GM21423 (cell line): Measurements from ENCODE around the gene FOXJ3.

Experiments used
- ATAC-seq: cut with Tn5 transposase; IDR thresholded peaks from one replicate; pipeline ENCODE4 v1.9.1; 2021; ENCODE audit warnings: mild to moderate bottlenecking, moderate library complexity; ENCODE audit not compliant: unreplicated experiment

FOXJ3 gene

GRCh38 chr1:42195841-42196240 lies 139.2 kb downstream of the FOXJ3 start:
- ATAC-seq, result no peak

- ATAC-seq, result no peak
Measured at GRCh38 chr1:42192106-42192505, 142.9 kb downstream of the FOXJ3 start.

GRCh38 chr1:42191319-42191718 lies 143.7 kb downstream of the FOXJ3 start:
- ATAC-seq, result no peak

GRCh38 chr1:42189931-42190853 lies 144.8 kb downstream of the FOXJ3 start:
- no peak for ATAC-seq

- no peak for ATAC-seq
Measured at GRCh38 chr1:42186152-42186551, 148.9 kb downstream of the FOXJ3 start.

GRCh38 chr1:42184616-42185015 lies 150.4 kb downstream of the FOXJ3 start:
- no peak for ATAC-seq

GRCh38 chr1:42183957-42184268 lies 151.1 kb downstream of the FOXJ3 start:
- ATAC-seq, result no peak

- ATAC-seq, result no peak
Measured at GRCh38 chr1:42183210-42183956, 151.7 kb downstream of the FOXJ3 start.

GRCh38 chr1:42181687-42182086 lies 153.3 kb downstream of the FOXJ3 start:
- no peak for ATAC-seq

- no peak for ATAC-seq
Measured at GRCh38 chr1:42179900-42180329, 155.1 kb downstream of the FOXJ3 start.

GRCh38 chr1:42179275-42179674 lies 155.8 kb downstream of the FOXJ3 start:
- no peak for ATAC-seq

- ATAC-seq, result no peak
Measured at GRCh38 chr1:42178249-42178648, 156.8 kb downstream of the FOXJ3 start.

- no peak for ATAC-seq
Measured at GRCh38 chr1:42177541-42177981, 157.5 kb downstream of the FOXJ3 start.

- no peak for ATAC-seq
Measured at GRCh38 chr1:42176902-42177519, 158.0 kb downstream of the FOXJ3 start.

- ATAC-seq, result no peak
Measured at GRCh38 chr1:42175314-42176054, 159.6 kb downstream of the FOXJ3 start.

GRCh38 chr1:42173961-42174735 lies 160.9 kb downstream of the FOXJ3 start:
- ATAC-seq, result no peak

- ATAC-seq, result no peak
Measured at GRCh38 chr1:42173155-42173933, 161.7 kb downstream of the FOXJ3 start.

GRCh38 chr1:42172381-42173133 lies 162.5 kb downstream of the FOXJ3 start:
- no peak for ATAC-seq
